B cell (primary cell): ENCODE measurements around the gene SNF8. TPM values are rescaled to one million over a fixed set of nuclear protein-coding genes. Genes with fewer than 3 reads are reported as not detected.

Experiments used
- ATAC-seq: fragments of 200-7000 bp; cut with Tn5 transposase; one replicate; pipeline ENCODE4 v1.10.0; 2021; ENCODE audit warnings: low read depth, mild to moderate bottlenecking, moderate number of reproducible peaks, moderate library complexity
- CTCF ChIA-PET: fragments of 350-600 bp; sonication (Branson Sonifier 250); formaldehyde crosslinking; loops from one replicate; lab custom pipeline; 2021; ENCODE audit warnings: antibody characterized with exemption, inconsistent platforms; lab: Charles Lee
- POLR2A ChIA-PET: fragments of 350-600 bp; sonication (Branson Sonifier 250); formaldehyde crosslinking; loops from one replicate; lab custom pipeline; 2021; ENCODE audit warnings: antibody characterized with exemption; lab: Charles Lee
- DNase-seq: peaks from one replicate; pipeline ENCODE4 v3.0.0; 2013
- H2AFZ ChIP-seq: 2 replicates; pipeline ENCODE4 v1.6.1; 2012; ENCODE audit warnings: mild to moderate bottlenecking, low read depth, low read length; ENCODE audit not compliant: insufficient read depth, poor library complexity, severe bottlenecking
- H3K27ac ChIP-seq, 2 donors: 1 replicate in 1 of 2; 2 replicates in 1 of 2; pipeline ENCODE4 v1.5.1; 2012 to 2013; ENCODE audit warnings: low read length in 2 of 2, mild to moderate bottlenecking in 2 of 2, moderate library complexity in 1 of 2
- H3K27me3 ChIP-seq, 4 experiments: fragments of 200-600 bp in 1 of 4; sonication (generic) in 1 of 4; replicated peaks in 1 of 4; 1 replicate in 2 of 4; 2 replicates in 2 of 4; pipeline versions ENCODE4 v1.6.1 to v1.7.0; 2013 to 2016; ENCODE audit warnings: low read length in 3 of 4, mild to moderate bottlenecking in 2 of 4, mixed read lengths in 1 of 4, moderate library complexity in 1 of 4; ENCODE audit not compliant: insufficient read depth in 4 of 4, control insufficient read depth in 3 of 4; ENCODE audit errors: control extremely low read depth in 1 of 4
- H3K36me3 ChIP-seq, 2 experiments: replicated peaks in 1 of 2; 1 replicate in 1 of 2; 2 replicates in 1 of 2; pipeline versions ENCODE4 v1.6.1 to v1.7.1; 2013; ENCODE audit warnings: low read length in 1 of 2; ENCODE audit not compliant: insufficient read depth in 2 of 2, control insufficient read depth in 1 of 2; ENCODE audit errors: control extremely low read depth in 1 of 2, extremely low read depth in 1 of 2
- H3K4me1 ChIP-seq, 2 donors: fragments of 200-600 bp in 1 of 2; sonication (generic) in 1 of 2; 1 replicate in 1 of 2; 2 replicates in 1 of 2; pipeline versions ENCODE4 v1.5.1 to v1.6.1; 2013 to 2017; ENCODE audit warnings: low read length in 2 of 2; ENCODE audit not compliant: control insufficient read depth in 2 of 2, insufficient read depth in 2 of 2
- H3K4me2 ChIP-seq: replicated peaks from 2 replicates; pipeline ENCODE3; 2012; ENCODE audit warnings: mild to moderate bottlenecking, low read depth, low read length; ENCODE audit not compliant: poor library complexity, severe bottlenecking
- H3K4me3 ChIP-seq, 5 experiments: fragments of 200-600 bp in 1 of 5; sonication (generic) in 1 of 5; 1 replicate in 3 of 5; 2 replicates in 2 of 5; pipeline versions ENCODE4 v1.5.1 to v1.7.0; 2011 to 2016; ENCODE audit warnings: low read length in 4 of 5, mild to moderate bottlenecking in 4 of 5, low read depth in 2 of 5, control low read depth in 1 of 5, moderate library complexity in 1 of 5; ENCODE audit not compliant: insufficient read depth in 1 of 5; ENCODE audit errors: control extremely low read depth in 1 of 5, extremely low read depth in 1 of 5
- H3K79me2 ChIP-seq: fragments of 200-600 bp; sonication (generic); one replicate; pipeline ENCODE4 v1.6.0; 2016; ENCODE audit warnings: low read length; ENCODE audit not compliant: control insufficient read depth, insufficient read depth
- H3K9ac ChIP-seq: fragments of 200-600 bp; sonication (generic); 2 replicates; pipeline ENCODE4 v1.6.1; 2017; ENCODE audit warnings: mild to moderate bottlenecking, low read length, moderate library complexity
- H3K9me3 ChIP-seq, 3 donors: one replicate each; pipeline versions ENCODE4 v1.6.1 to v1.7.1; 2013; ENCODE audit warnings: low read length in 2 of 3; ENCODE audit not compliant: control insufficient read depth in 2 of 3, insufficient read depth in 1 of 3; ENCODE audit errors: control extremely low read depth in 1 of 3
- H4K20me1 ChIP-seq: 2 replicates; pipeline ENCODE4 v1.6.0; 2012; ENCODE audit warnings: mild to moderate bottlenecking, low read length; ENCODE audit not compliant: insufficient read depth, control insufficient read depth, poor library complexity, severe bottlenecking
- H3K27ac Mint-ChIP-seq: one replicate; pipeline ENCODE4 v1.8.0; 2021; ENCODE audit warnings: mixed read lengths
- H3K27me3 Mint-ChIP-seq: one replicate; pipeline ENCODE4 v1.8.0; 2021; ENCODE audit warnings: mixed read lengths
- H3K4me1 Mint-ChIP-seq: one replicate; pipeline ENCODE4 v1.8.0; 2021; ENCODE audit warnings: mixed read lengths
- H3K4me3 Mint-ChIP-seq: one replicate; pipeline ENCODE4 v1.8.0; 2021; ENCODE audit warnings: mixed read lengths
- H3K9me3 Mint-ChIP-seq: one replicate; pipeline ENCODE4 v1.8.0; 2022; ENCODE audit warnings: mixed read lengths; ENCODE audit not compliant: insufficient read depth
- EZH2 ChIP-seq: IDR thresholded peaks from 2 replicates; pipeline ENCODE4 v1.6.1; 2012; ENCODE audit warnings: borderline replicate concordance, low read depth, mild to moderate bottlenecking, moderate library complexity, low read length; ENCODE audit not compliant: insufficient read depth, poor library complexity, severe bottlenecking
- WGBS: methylation state at CpG from one replicate; pipeline ENCODE4 v1.1.5; 2013; ENCODE audit warnings: missing lambda C conversion rate; ENCODE audit not compliant: insufficient coverage; 5-methylcytosine and 5-hydroxymethylcytosine counted together
- intact Hi-C: fragments of 100-400 bp; cut with micrococcal nuclease; formaldehyde crosslinking; loops from one replicate; pipeline ENCODE4 v1.10.0; 2022
- polyA plus RNA-seq: library from polyadenylated mRNA; depleted of rRNA; stranded (reverse); fragments of >200 nt; gene quantifications from 2 replicates; pipeline ENCODE4 v1.2.3, GENCODE V29; 2012
- total RNA-seq, 2 donors: library from RNA; stranded (reverse); fragments of 120-200 nt in 1 of 2; gene quantifications; 1 replicate in 1 of 2; 2 replicates in 1 of 2; pipeline versions ENCODE4 v1.2.3 to v1.2.4, GENCODE V29; 2013 to 2022
- TF ChIP-seq, protein P1 (sequence below): fragments of 200-600 bp; IDR thresholded peaks from one replicate; pipeline ENCODE4 v1.8.0; 2022; ENCODE audit warnings: antibody characterized with exemption, mild to moderate bottlenecking

The SNF8 gene
- total and polyA plus RNA-seq, 2 donors (not counting 1 experiment from before 2014, with no cell fraction given), result 77.5 to 94.6 TPM

DNA sequence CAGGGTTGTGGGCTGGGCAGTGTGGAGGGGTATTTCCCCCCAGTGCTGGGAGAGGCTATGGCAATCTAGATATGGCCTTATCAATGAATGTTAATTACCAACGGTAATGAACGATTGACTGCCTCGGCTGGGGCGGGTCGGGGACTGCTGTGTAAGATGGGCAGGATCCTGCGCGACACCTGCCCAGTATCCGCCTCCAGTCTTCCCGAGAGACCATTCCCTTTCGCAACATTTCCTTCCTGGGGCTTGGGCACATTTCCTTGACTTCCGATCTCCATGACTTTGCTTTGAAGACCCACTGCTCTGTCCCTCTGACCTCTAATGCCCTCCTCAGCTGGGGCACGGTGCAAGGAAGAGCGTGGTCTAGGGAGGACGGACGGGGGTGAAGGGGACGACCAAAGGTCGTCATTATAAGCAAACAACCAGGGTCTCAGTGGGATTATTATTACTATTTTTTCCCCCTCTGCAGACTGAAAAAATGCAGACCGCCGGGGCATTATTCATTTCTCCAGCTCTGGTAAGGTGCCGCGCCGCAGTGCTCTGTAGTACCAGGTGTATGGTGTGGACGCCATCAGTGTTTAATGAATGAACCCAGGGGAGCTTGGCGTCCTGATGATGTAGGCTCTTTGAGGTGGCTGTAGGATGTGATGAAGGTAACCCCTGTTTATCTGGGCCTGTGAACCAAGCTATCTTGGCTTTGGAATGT is 51.5 kb downstream of the SNF8 start:
- Histone ChIP-seq H3K9me3 (no peaks in the 10 kb centered on the region), H3K4me1 (peaks cover 17 to 23% of the 10 kb centered on the region in 2 donors), H3K36me3 (peaks cover 7 to 19% of the 10 kb centered on the region in 2 experiments), H3K27ac (peak overlapping the region; percentile 88), H3K9ac (peak overlapping the region; percentile 75), H3K4me3 (peak overlapping the region; percentile 31 to 85 (median 75)), H3K79me2 (no peaks in the 10 kb centered on the region), H2AFZ (peak overlapping the region; percentile 96), H3K27me3 (no peaks in the 10 kb centered on the region), H3K4me2 (peak overlapping the region; percentile 90), H4K20me1 (no peaks in the 10 kb centered on the region)
- TF ChIP-seq, protein P1, sequence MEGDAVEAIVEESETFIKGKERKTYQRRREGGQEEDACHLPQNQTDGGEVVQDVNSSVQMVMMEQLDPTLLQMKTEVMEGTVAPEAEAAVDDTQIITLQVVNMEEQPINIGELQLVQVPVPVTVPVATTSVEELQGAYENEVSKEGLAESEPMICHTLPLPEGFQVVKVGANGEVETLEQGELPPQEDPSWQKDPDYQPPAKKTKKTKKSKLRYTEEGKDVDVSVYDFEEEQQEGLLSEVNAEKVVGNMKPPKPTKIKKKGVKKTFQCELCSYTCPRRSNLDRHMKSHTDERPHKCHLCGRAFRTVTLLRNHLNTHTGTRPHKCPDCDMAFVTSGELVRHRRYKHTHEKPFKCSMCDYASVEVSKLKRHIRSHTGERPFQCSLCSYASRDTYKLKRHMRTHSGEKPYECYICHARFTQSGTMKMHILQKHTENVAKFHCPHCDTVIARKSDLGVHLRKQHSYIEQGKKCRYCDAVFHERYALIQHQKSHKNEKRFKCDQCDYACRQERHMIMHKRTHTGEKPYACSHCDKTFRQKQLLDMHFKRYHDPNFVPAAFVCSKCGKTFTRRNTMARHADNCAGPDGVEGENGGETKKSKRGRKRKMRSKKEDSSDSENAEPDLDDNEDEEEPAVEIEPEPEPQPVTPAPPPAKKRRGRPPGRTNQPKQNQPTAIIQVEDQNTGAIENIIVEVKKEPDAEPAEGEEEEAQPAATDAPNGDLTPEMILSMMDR, result no peak
- no peak for TF ChIP-seq EZH2
- Mint-ChIP-seq H3K27me3 (no peaks in the 10 kb centered on the region), H3K4me3 (peak overlapping the region; percentile 95), H3K27ac (peak overlapping the region; percentile 93), H3K9me3 (no peaks in the 10 kb centered on the region), H3K4me1 (peaks cover 23% of the 10 kb centered on the region)
- no peak for DNase-seq
- WGBS, result 0% methylated on average over 15 of the region's 24 CpGs
- ATAC-seq, result no peak
- intact Hi-C loops, result loop anchor here (1.0 to 5.0 kb wide), 6 partner anchors 15 to 1504 kb away; partner anchors contain the start of genes CALCOCO2, LRRC59, SNF8 and UBE2Z
- ChIA-PET CTCF (interaction anchor here (1.1 to 2.4 kb wide), 9 partner anchors 9 to 88 kb away, joined by 3 to 12 read pairs (median 6); partner anchors contain the start of gene UBE2Z), POLR2A (interaction anchor here (0.7 to 3.7 kb wide), 5 partner anchors 14 to 73 kb away, joined by 3 to 30 read pairs (median 5); partner anchors contain the start of genes SNF8 and UBE2Z)

DNA sequence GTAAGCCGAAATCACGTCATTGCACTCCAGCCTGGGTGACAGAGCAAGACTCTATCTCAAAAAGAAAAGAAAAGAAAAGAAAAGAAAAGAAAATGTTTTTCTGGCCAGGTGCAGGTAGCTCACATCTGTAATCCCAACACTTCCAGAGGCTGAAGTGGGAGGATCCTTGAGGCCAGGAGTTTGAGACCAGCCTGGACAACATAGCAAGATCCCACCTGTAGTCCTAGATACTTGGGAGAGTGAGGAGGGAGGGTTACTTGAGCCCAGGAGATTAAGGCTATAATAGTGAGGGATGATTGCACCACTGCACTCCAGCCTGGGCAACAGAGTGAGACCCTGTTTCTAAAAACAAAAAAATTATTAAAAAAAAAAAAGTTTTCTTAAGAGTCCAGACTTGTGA is 54.6 kb downstream of the SNF8 start:
- Histone ChIP-seq H3K27me3 (no peaks in the 10 kb centered on the region), H3K79me2 (no peaks in the 10 kb centered on the region), H3K4me1 (peaks cover 17 to 23% of the 10 kb centered on the region in 2 donors), H4K20me1 (no peaks in the 10 kb centered on the region), H3K9me3 (no peaks in the 10 kb centered on the region), H3K9ac (no peak overlapping the region), H3K4me3 (no peak overlapping the region), H2AFZ (no peak overlapping the region), H3K4me2 (no peak overlapping the region), H3K27ac (no peak overlapping the region), H3K36me3 (peaks cover 0 to 2% of the 10 kb centered on the region in 2 experiments)
- DNase-seq (no peak), ATAC-seq (no peak)
- Mint-ChIP-seq H3K9me3 (no peaks in the 10 kb centered on the region), H3K27ac (no peak overlapping the region), H3K4me3 (peak overlapping the region; percentile 26), H3K27me3 (no peaks in the 10 kb centered on the region), H3K4me1 (peaks cover 23% of the 10 kb centered on the region)
- TF ChIP-seq, protein P1, result no peak
- TF ChIP-seq EZH2, result no peak
- no CpG with 5 or more reads among the region's 2 CpGs for WGBS
- ChIA-PET POLR2A (interaction anchor here (0.6 kb wide), 1 partner anchor 19 kb away, joined by 6 read pairs; no protein-coding TSS in a partner anchor), CTCF (interaction anchor here (2.3 to 23.0 kb wide), 3 partner anchors 11 to 212 kb away, joined by 7 to 730 read pairs (median 20); partner anchors contain the start of gene TTLL6)
- intact Hi-C loops, result loop anchor here (5.0 kb wide), 1 partner anchor 1507 kb away; the partner anchor contains the start of gene LRRC59
